ENCODE data around the gene ZNF638. TPM values are rescaled to one million over a fixed set of nuclear protein-coding genes. Genes with fewer than 3 reads are reported as not detected.

The ZNF638 gene
- total and polyA plus RNA-seq, 10 of the 15 experiments (the other 5 are each of a cell fraction or from before 2014, with no cell fraction given), result 37.6 to 133 (median 64.5) TPM

DNA sequence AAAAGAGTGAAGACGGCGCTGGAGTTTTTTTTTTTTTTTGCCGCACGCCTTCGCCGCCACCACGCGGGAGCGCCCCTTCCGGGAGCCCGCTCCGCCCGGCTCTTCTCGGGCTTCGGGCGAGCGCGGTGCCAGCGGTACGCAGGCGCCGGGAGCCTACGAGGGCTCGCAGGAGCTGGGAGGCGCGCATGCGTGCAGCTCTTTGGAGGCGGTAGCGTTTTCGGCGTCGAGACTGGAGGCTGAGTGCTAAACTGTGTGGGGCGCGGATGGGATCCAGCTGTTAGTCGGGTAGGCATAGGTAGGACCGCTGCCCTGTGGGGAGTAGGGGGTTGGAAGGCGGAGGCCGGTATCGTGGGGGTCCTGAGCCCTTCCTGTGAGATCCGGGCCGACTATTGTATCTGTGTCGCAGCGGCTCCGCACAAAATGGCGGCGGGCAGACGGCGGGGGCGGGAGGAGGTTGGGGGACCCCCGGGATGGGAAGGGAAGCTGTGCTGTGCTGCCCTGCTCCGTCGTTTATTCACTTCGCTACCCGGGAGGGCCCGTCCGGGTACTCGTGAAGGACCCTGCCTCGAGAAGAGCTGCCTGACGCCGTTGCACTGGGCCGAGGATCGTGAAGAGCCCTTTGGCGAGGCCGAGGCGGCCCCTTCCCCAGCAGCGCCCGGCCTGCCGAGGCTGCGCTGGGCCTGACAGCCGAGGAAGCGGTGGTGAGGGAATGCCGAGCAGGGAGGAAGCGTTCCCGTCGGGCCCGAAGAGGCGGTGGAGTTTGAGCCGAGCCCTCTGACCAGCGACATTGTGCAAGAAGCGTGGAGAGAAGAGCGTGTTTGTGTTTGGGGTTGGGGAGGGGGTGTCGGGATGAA, at the start of gene ZNF638 (continued):
- TF ChIP-seq FOXK2 (IDR thresholded peaks at IDR 0.05) (no peak), BACH1 (IDR thresholded peaks at IDR 0.05; ENCODE audit: borderline replicate concordance) (peak; percentile 47), MYC (IDR thresholded peaks at IDR 0.05; ENCODE audit: insufficient read depth, insufficient read length, insufficient replicate concordance, low read length, severe bottlenecking) (no peak), SKIL (IDR thresholded peaks at IDR 0.05; ENCODE audit: low read depth, poor library complexity, severe bottlenecking) (no peak), NR2C1 (IDR thresholded peaks at IDR 0.05) (no peak), MXI1 (IDR thresholded peaks at IDR 0.05; ENCODE audit: low read depth, low read length) (peak; percentile 59; the same call in 1 of the 2 replicates), NR2F1 (conservative IDR thresholded peaks at IDR 0.05) (no peak), TARDBP (IDR thresholded peaks at IDR 0.05; ENCODE audit: borderline replicate concordance) (no peak), GATAD2B (conservative IDR thresholded peaks at IDR 0.05; ENCODE audit: low read depth) (no peak), HDGF (IDR thresholded peaks at IDR 0.05) (peak; percentile 35; the same call in 1 of the 2 replicates), NFYB (IDR thresholded peaks at IDR 0.05; ENCODE audit: insufficient read depth, low read depth, low read length) (no peak), IRF5 (IDR thresholded peaks at IDR 0.05; ENCODE audit: borderline replicate concordance) (no peak), IKZF2 (IDR thresholded peaks at IDR 0.05) (peak in 1 of 2 experiments; percentile 56; a peak in 3 of 4 replicates), BRCA1 (IDR thresholded peaks at IDR 0.05; ENCODE audit: low read depth, low read length) (no peak), IKZF1 (conservative IDR thresholded peaks at IDR 0.05) (peak; percentile 97), USF2 (IDR thresholded peaks at IDR 0.05; ENCODE audit: borderline replicate concordance, low read depth, low read length) (no peak), HDAC2 (IDR thresholded peaks at IDR 0.05) (no peak), DPF2 (IDR thresholded peaks at IDR 0.05) (no peak), MEF2A (IDR thresholded peaks at IDR 0.05; ENCODE audit: insufficient read depth, low read depth, low read length) (no peak)
- TF ChIP-seq, protein P1, sequence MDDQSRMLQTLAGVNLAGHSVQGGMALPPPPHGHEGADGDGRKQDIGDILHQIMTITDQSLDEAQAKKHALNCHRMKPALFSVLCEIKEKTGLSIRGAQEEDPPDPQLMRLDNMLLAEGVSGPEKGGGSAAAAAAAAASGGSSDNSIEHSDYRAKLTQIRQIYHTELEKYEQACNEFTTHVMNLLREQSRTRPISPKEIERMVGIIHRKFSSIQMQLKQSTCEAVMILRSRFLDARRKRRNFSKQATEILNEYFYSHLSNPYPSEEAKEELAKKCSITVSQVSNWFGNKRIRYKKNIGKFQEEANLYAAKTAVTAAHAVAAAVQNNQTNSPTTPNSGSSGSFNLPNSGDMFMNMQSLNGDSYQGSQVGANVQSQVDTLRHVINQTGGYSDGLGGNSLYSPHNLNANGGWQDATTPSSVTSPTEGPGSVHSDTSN (IDR thresholded peaks at IDR 0.05; ENCODE audit: insufficient replicate concordance, low read depth, low read length), result no peak
- TF ChIP-seq, protein P2, sequence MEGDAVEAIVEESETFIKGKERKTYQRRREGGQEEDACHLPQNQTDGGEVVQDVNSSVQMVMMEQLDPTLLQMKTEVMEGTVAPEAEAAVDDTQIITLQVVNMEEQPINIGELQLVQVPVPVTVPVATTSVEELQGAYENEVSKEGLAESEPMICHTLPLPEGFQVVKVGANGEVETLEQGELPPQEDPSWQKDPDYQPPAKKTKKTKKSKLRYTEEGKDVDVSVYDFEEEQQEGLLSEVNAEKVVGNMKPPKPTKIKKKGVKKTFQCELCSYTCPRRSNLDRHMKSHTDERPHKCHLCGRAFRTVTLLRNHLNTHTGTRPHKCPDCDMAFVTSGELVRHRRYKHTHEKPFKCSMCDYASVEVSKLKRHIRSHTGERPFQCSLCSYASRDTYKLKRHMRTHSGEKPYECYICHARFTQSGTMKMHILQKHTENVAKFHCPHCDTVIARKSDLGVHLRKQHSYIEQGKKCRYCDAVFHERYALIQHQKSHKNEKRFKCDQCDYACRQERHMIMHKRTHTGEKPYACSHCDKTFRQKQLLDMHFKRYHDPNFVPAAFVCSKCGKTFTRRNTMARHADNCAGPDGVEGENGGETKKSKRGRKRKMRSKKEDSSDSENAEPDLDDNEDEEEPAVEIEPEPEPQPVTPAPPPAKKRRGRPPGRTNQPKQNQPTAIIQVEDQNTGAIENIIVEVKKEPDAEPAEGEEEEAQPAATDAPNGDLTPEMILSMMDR (IDR thresholded peaks at IDR 0.05 in 2 of 3, conservative IDR thresholded peaks at IDR 0.05 in 1 of 3; ENCODE audit: control insufficient read depth in 2 of 3, extremely low read depth in 1 of 3, insufficient read depth in 1 of 3, low read depth in 3 of 3, low read length in 3 of 3), result peak; percentile 74 to 84 (median 75)

Data from GM12878 (cell line).